Measurements from ENCODE around the gene EFCAB11. TPM values are rescaled to one million over a fixed set of nuclear protein-coding genes. Genes with fewer than 3 reads are reported as not detected.
A peak's percentile ranks its signal among the peaks of the same experiment; 100 is the strongest.

Gene EFCAB11
- total and polyA plus RNA-seq, 7 donors: 7.2 to 9.0 (median 8.7) TPM

DNA sequence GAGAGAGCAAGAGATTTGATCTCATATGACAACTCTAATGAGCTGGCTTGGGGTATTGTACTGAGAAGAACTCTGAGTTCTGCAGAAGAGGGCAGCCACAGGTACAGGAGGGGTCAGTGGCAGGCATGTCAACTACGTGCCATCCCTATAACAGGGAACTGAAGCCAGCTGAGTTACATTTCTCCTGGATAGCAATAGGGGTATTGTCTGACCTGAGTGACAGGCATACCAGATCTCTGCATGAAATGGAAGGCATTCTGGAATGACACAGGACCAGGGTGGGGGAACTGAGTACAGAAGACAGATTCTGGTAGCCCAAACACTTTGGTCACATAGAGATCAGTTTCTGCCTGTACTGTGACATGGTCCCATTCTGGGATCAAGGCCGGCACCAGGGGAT lies 35.8 kb downstream of the EFCAB11 start:
- 96% methylated on average over 2 of the region's 2 CpGs for WGBS, 2 donors
- Histone ChIP-seq H3K4me1 (peaks cover 0 to 9% (median 2%) of the 10 kb centered on the region in 4 donors), H3K4me3 (no peak overlapping the region), H3K9me3 (no peaks in the 10 kb centered on the region), H3K36me3 (no peaks in the 10 kb centered on the region), H3K27me3 (no peaks in the 10 kb centered on the region), H3K27ac (no peak overlapping the region)
- DNase-seq: no peak
- intact Hi-C loops (cut with DNase I): loop anchor here (5.0 to 10.0 kb wide), 2 partner anchors 304 to 741 kb away; no protein-coding TSS in a partner anchor
- no peak for TF ChIP-seq EP300 (IDR thresholded peaks at IDR 0.05)

DNA sequence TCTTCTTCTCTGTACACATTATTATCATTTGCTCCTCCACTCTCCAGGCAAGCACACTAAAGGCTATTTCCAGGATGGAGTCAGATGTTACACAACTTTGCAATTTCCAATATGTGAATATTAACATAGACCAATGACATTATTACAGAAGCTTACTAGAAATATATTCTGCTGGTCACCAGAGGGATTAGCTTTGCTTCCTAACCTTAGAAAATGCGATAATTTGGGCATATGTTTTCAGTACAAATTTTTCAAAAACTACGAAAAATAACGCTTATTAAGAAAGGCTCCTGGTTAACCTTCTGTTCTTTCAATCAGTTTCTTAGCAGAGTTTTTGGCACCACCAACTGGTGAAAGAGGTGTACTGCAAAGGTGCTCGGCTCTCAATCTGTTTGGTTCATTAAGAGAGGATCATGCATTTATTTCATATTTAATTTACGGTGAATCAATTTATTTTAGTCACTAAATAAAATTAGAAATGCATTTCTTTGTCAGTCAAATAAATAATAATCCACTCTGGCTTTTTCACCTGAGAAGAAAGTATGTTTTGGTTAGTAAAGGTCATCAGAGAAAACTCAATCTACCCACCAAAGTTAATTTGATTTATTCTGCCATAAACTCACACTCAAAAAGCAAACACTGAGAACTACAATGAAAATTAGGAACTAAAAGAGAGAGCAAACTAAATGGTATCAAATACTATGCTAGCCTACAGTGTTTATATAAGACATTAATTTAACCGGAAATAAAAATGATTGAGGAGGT lies 39.2 kb downstream of the EFCAB11 start:
- H3K36me3 ChIP-seq: no peaks in the 10 kb centered on the region
- intact Hi-C loops (cut with DNase I): loop anchor here (1.0 to 10.0 kb wide), 4 partner anchors 300 to 888 kb away; no protein-coding TSS in a partner anchor
- H3K4me3 ChIP-seq: no peak overlapping the region
- peak overlapping the region in 1 of 4 donors; percentile 22 for H3K27ac ChIP-seq
- DNase-seq: peak; percentile 72
- TF ChIP-seq, protein P1, sequence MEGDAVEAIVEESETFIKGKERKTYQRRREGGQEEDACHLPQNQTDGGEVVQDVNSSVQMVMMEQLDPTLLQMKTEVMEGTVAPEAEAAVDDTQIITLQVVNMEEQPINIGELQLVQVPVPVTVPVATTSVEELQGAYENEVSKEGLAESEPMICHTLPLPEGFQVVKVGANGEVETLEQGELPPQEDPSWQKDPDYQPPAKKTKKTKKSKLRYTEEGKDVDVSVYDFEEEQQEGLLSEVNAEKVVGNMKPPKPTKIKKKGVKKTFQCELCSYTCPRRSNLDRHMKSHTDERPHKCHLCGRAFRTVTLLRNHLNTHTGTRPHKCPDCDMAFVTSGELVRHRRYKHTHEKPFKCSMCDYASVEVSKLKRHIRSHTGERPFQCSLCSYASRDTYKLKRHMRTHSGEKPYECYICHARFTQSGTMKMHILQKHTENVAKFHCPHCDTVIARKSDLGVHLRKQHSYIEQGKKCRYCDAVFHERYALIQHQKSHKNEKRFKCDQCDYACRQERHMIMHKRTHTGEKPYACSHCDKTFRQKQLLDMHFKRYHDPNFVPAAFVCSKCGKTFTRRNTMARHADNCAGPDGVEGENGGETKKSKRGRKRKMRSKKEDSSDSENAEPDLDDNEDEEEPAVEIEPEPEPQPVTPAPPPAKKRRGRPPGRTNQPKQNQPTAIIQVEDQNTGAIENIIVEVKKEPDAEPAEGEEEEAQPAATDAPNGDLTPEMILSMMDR (IDR thresholded peaks at IDR 0.05): peak; percentile 79 to 93 (median 89)
- TF ChIP-seq POLR2AphosphoS5 (IDR thresholded peaks at IDR 0.05) (peak in 1 of 4 donors; percentile 16), POLR2A (IDR thresholded peaks at IDR 0.05) (no peak), EP300 (IDR thresholded peaks at IDR 0.05) (no peak)
- no peaks in the 10 kb centered on the region for H3K9me3 ChIP-seq
- 16 to 18% methylated on average over 6 of the region's 6 CpGs for whole genome bisulfite sequencing, 2 donors
- H3K4me1 ChIP-seq: peaks cover 0 to 39% (median 33%) of the 10 kb centered on the region in 4 donors
- no peaks in the 10 kb centered on the region for H3K27me3 ChIP-seq

DNA sequence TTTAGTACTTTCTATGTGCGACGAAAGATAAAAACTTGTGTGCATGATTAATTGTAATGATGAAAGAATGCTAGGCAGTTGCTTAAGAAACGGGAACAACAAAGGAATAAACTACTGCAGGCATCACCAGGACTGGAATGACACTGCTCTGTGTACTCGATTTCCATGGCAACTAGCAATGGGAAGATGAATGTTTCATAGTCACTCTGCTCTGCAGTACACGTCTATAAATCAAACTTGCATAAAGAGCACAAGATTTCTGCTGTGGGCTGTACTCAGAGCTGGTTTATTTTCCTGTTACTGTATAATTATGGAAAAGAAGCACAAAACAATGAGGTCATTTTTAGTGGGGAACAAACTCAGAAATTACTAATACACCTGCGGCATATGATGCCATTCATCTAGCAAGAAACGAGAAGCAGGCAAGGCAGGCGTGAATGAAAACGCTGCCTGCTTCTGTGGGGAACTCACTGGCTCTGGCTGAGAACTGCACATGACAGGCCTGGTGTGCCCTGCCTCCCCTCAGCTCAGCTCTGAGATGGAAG lies 41.8 kb downstream of the EFCAB11 start:
- TF ChIP-seq, protein P1 (IDR thresholded peaks at IDR 0.05): no peak
- peak in 3 of 4 donors; percentile 30 to 86 (median 57) for TF ChIP-seq EP300 (IDR thresholded peaks at IDR 0.05)
- peak in 3 of 4 donors; percentile 55 to 86 (median 73) for TF ChIP-seq POLR2AphosphoS5 (IDR thresholded peaks at IDR 0.05)
- intact Hi-C loops (cut with DNase I): loop anchor here (2.0 to 10.0 kb wide), 2 partner anchors 298 to 494 kb away; no protein-coding TSS in a partner anchor
- no peaks in the 10 kb centered on the region for H3K36me3 ChIP-seq
- H3K4me3 ChIP-seq: no peak overlapping the region
- H3K27me3 ChIP-seq: no peaks in the 10 kb centered on the region
- no peak for DNase-seq
- H3K9me3 ChIP-seq: no peaks in the 10 kb centered on the region
- WGBS, 2 donors: 11 to 32% methylated on average over 9 of the region's 9 CpGs
- H3K4me1 ChIP-seq: peaks cover 0 to 39% (median 33%) of the 10 kb centered on the region in 4 donors
- peak overlapping the region; percentile 8 to 70 (median 56) for H3K27ac ChIP-seq

DNA sequence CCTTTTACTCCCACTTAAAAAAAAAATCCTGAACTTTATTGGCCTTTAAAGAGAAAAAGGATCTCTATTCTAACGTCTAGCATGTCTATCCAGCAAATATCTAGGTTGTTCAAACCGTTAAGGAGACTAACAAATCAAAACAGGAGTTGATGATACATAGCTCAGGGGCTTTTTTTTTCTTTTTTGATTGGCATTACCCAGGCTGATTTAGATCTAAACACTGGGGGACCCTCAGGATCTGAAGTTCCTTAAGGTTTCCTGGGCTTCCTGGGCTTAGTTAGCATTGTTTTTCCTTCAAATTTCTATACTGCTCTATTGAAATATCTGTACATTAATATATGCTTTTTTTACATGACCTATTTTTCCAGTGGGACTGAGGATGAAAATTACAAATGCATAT lies 42.3 kb downstream of the EFCAB11 start:
- 14 to 59% methylated on average over 2 of the region's 2 CpGs for WGBS, 2 donors
- no peaks in the 10 kb centered on the region for H3K9me3 ChIP-seq
- no peak for DNase-seq
- H3K4me3 ChIP-seq: no peak overlapping the region
- H3K27me3 ChIP-seq: no peaks in the 10 kb centered on the region
- H3K36me3 ChIP-seq: no peaks in the 10 kb centered on the region
- peak overlapping the region; percentile 8 to 70 (median 56) for H3K27ac ChIP-seq
- peaks cover 0 to 39% (median 33%) of the 10 kb centered on the region in 4 donors for H3K4me1 ChIP-seq
- intact Hi-C loops (cut with DNase I): loop anchor here (2.0 to 10.0 kb wide), 2 partner anchors 297 to 493 kb away; no protein-coding TSS in a partner anchor
- TF ChIP-seq POLR2A (IDR thresholded peaks at IDR 0.05): no peak

DNA sequence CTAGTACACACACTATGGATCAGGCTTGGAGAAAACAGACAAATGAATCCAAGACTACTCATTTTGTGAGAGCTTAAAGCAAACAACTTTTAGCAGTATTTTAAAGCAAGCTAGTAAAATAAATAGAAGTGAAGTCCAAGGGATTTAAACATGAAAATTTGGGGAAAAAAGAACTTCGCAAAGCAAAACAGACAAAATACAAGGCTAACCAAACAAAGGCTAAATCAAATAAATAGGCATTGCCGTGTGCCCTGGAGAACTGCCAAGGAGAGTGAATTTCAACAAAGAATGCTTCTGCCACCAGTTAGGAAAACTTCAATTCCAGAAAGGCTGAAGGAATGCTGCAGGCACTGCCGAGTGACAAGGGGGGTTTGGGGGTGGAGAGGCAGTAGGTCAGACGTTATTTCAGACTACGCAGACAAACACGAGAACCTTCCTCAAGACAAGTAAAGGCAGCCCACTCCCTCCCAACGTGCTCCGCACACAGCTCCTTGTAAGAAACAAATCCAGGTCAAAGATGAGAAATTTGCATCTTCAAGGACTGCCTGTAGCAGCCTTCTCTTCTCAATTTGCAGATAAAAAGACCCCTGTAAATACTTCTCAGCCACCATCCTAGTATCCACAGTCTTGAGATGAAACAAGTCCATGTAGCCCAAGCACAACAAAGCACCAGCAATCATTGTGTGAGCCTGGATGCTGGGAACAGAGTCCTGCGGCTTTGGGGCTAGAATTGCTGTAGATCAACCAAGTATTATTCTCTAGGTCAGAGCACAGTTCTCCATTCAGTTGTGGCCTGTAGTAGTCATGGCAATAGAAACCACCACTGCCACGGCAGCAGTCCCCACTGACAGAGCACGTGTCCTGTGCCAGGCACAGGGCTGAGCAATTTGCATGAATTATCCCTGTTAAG lies 43.3 kb downstream of the EFCAB11 start:
- Histone ChIP-seq H3K9me3 (no peaks in the 10 kb centered on the region), H3K4me3 (no peak overlapping the region), H3K27ac (peak overlapping the region in 3 of 4 donors; percentile 54 to 70 (median 59)), H3K36me3 (no peaks in the 10 kb centered on the region), H3K4me1 (peaks cover 0 to 39% (median 33%) of the 10 kb centered on the region in 4 donors), H3K27me3 (no peaks in the 10 kb centered on the region)
- no peak for DNase-seq
- 10 to 49% methylated on average over 11 of the region's 11 CpGs for WGBS, 2 donors
- intact Hi-C loops (cut with DNase I): loop anchor here (10.0 kb wide), 1 partner anchor 296 kb away; no protein-coding TSS in a partner anchor
- no peak for TF ChIP-seq POLR2A (IDR thresholded peaks at IDR 0.05)
- TF ChIP-seq EP300 (IDR thresholded peaks at IDR 0.05): no peak
- TF ChIP-seq, protein P1 (IDR thresholded peaks at IDR 0.05): no peak
- TF ChIP-seq POLR2AphosphoS5 (IDR thresholded peaks at IDR 0.05): no peak
